ENCODE measurements around the gene KRTAP10-6.
"Not testable (repeated sequence)": the region's sequence is repeated elsewhere in the genome, so short reads cannot be mapped to it uniquely, and the experiment has no call there.

The KRTAP10-6 gene

GRCh38 chr21:44599264-44600029 is 7.1 kb upstream of the KRTAP10-6 start:
- no peak for DNase-seq (ENCODE audit: low spot score)

- DNase-seq (ENCODE audit: low spot score), result no peak
Observed at GRCh38 chr21:44598061-44598460, 5.8 kb upstream of the KRTAP10-6 start.

- no peak for DNase-seq (ENCODE audit: low spot score)
Observed at GRCh38 chr21:44596068-44596725, 3.9 kb upstream of the KRTAP10-6 start.

- DNase-seq (ENCODE audit: low spot score), result no peak
Observed at GRCh38 chr21:44595524-44595923, 3.2 kb upstream of the KRTAP10-6 start.

GRCh38 chr21:44594406-44594916 is 2.2 kb upstream of the KRTAP10-6 start:
- DNase-seq (ENCODE audit: low spot score), result no peak

GRCh38 chr21:44593598-44594405 is 1.5 kb upstream of the KRTAP10-6 start:
- DNase-seq (ENCODE audit: low spot score), result no peak

- DNase-seq (ENCODE audit: low spot score), result not testable (repeated sequence)
Observed at GRCh38 chr21:44591801-44592130, 539 bp downstream of the KRTAP10-6 start.

- not testable (repeated sequence) for DNase-seq (ENCODE audit: low spot score)
Observed at GRCh38 chr21:44590897-44591800, 1.2 kb downstream of the KRTAP10-6 start.

- no peak for DNase-seq (ENCODE audit: low spot score)
Observed at GRCh38 chr21:44590311-44590721, 2.0 kb downstream of the KRTAP10-6 start.

- no peak for DNase-seq (ENCODE audit: low spot score)
Observed at GRCh38 chr21:44589586-44590305, 2.6 kb downstream of the KRTAP10-6 start.

- no peak for DNase-seq (ENCODE audit: low spot score)
Observed at GRCh38 chr21:44589094-44589493, 3.2 kb downstream of the KRTAP10-6 start.

- no peak for DNase-seq (ENCODE audit: low spot score)
Observed at GRCh38 chr21:44585892-44586291, 6.4 kb downstream of the KRTAP10-6 start.

- DNase-seq (ENCODE audit: low spot score), result no peak
Observed at GRCh38 chr21:44583800-44584147, 8.5 kb downstream of the KRTAP10-6 start.

- DNase-seq (ENCODE audit: low spot score), result no peak
Observed at GRCh38 chr21:44583089-44583799, 9.1 kb downstream of the KRTAP10-6 start.

- DNase-seq (ENCODE audit: low spot score), result no peak
Observed at GRCh38 chr21:44582055-44582454, 10.2 kb downstream of the KRTAP10-6 start.

- DNase-seq (ENCODE audit: low spot score), result no peak
Observed at GRCh38 chr21:44581158-44581557, 11.1 kb downstream of the KRTAP10-6 start.

- not testable (repeated sequence) for DNase-seq (ENCODE audit: low spot score)
Observed at GRCh38 chr21:44580231-44580821, 12.0 kb downstream of the KRTAP10-6 start, which contains the start of gene KRTAP10-5. KRTAP10-5 (minus strand) TSS chr21:44580604; CDS start chr21:44580578, 26 bp downstream.

- DNase-seq (ENCODE audit: low spot score), result no peak
Observed at GRCh38 chr21:44579833-44580144, 12.5 kb downstream of the KRTAP10-6 start.

- DNase-seq (ENCODE audit: low spot score), result no peak
Observed at GRCh38 chr21:44579056-44579832, 13.1 kb downstream of the KRTAP10-6 start.

Data from NAMALWA (cell line).